PC-9 (cell line): Measurements from ENCODE around the gene ITIH5. TPM values are rescaled to one million over a fixed set of nuclear protein-coding genes. Genes with fewer than 3 reads are reported as not detected.

Experiments used
- BruUV-seq: library from RNA; stranded (reverse); fragments of 400-500 nt; replicated peaks from 2 replicates; lab custom pipeline; 2021; lab: Mats Ljungman, UMichigan
- CTCF ChIA-PET: fragments of 300-600 bp; sonication (Branson Sonifier 250); formaldehyde crosslinking; loops from one replicate; lab custom pipeline; 2022; ENCODE audit warnings: antibody characterized with exemption; lab: Charles Lee
- POLR2A ChIA-PET: fragments of 300-600 bp; sonication (Branson Sonifier 250); formaldehyde crosslinking; loops from one replicate; lab custom pipeline; 2022; ENCODE audit warnings: antibody characterized with exemption; ENCODE audit not compliant: unreplicated experiment; lab: Charles Lee
- DNase-seq, 2 experiments: peaks; one replicate each; pipeline versions ENCODE4 v3.0.0 to v3.0.0-alpha.2; 2015 to 2022; ENCODE audit warnings: mixed read lengths in 1 of 2
- H2AFZ ChIP-seq: fragments of 200-600 bp; sonication (generic); 2 replicates; pipeline ENCODE4 v1.8.1; 2017; ENCODE audit warnings: antibody characterized with exemption
- H3F3A ChIP-seq: fragments of 200-600 bp; sonication (generic); 2 replicates; pipeline ENCODE4 v1.8.1; 2017; ENCODE audit warnings: antibody characterized with exemption, mild to moderate bottlenecking, low read depth; ENCODE audit not compliant: insufficient read depth
- H3K27ac ChIP-seq: fragments of 200-600 bp; sonication (generic); 2 replicates; pipeline ENCODE4 v1.6.1; 2016; ENCODE audit warnings: mixed run types
- H3K27me3 ChIP-seq: fragments of 200-600 bp; sonication (generic); 2 replicates; pipeline ENCODE4 v1.6.1; 2016; ENCODE audit warnings: low read depth, mixed run types; ENCODE audit not compliant: insufficient read depth
- H3K36me3 ChIP-seq: fragments of 200-600 bp; sonication (generic); 2 replicates; pipeline ENCODE4 v1.6.1; 2016; ENCODE audit warnings: low read depth, mixed run types
- H3K4me1 ChIP-seq: fragments of 200-600 bp; sonication (generic); replicated peaks from 2 replicates; pipeline ENCODE4 v1.6.1; 2016; ENCODE audit warnings: mixed run types; ENCODE audit not compliant: insufficient read depth
- H3K4me2 ChIP-seq: fragments of 200-600 bp; sonication (generic); 2 replicates; pipeline ENCODE4 v1.6.1; 2017; ENCODE audit warnings: mixed run types
- H3K4me3 ChIP-seq: fragments of 200-600 bp; sonication (generic); 2 replicates; pipeline ENCODE4 v1.6.1; 2016; ENCODE audit warnings: mixed run types
- H3K79me2 ChIP-seq: fragments of 200-600 bp; sonication (generic); 2 replicates; pipeline ENCODE4 v1.6.1; 2017; ENCODE audit warnings: low read depth, mixed run types
- H3K9me2 ChIP-seq: fragments of 200-600 bp; sonication (generic); 2 replicates; pipeline ENCODE4 v1.8.1; 2017; ENCODE audit warnings: mild to moderate bottlenecking; ENCODE audit not compliant: insufficient read depth
- H3K9me3 ChIP-seq: fragments of 200-600 bp; sonication (generic); 2 replicates; pipeline ENCODE4 v1.8.1; 2016; ENCODE audit warnings: low read depth; ENCODE audit not compliant: insufficient read depth
- H4K20me1 ChIP-seq: fragments of 200-600 bp; sonication (generic); 2 replicates; pipeline ENCODE4 v1.8.1; 2017; ENCODE audit not compliant: insufficient read depth
- EZH2 ChIP-seq: fragments of 200-600 bp; sonication (generic); IDR thresholded peaks from 2 replicates; pipeline ENCODE4 v1.8.0; 2017; ENCODE audit warnings: antibody characterized with exemption, low read depth
- intact Hi-C: fragments of 100-400 bp; cut with micrococcal nuclease; formaldehyde crosslinking; loops from one replicate; pipeline ENCODE4 v1.10.0; 2022; ENCODE audit not compliant: unreplicated experiment
- total RNA-seq: library from RNA; stranded (reverse); gene quantifications from 2 replicates; pipeline ENCODE4 v1.2.3, GENCODE V29; 2021
- TF ChIP-seq, protein P1 (sequence below): fragments of 200-600 bp; sonication (generic); conservative IDR thresholded peaks from 2 replicates; pipeline ENCODE4 v1.6.1; 2017; ENCODE audit warnings: mixed run types, antibody characterized with exemption, mild to moderate bottlenecking, moderate library complexity

The ITIH5 gene
- total RNA-seq, 1 experiment from 2014 or later, result not detected

DNA sequence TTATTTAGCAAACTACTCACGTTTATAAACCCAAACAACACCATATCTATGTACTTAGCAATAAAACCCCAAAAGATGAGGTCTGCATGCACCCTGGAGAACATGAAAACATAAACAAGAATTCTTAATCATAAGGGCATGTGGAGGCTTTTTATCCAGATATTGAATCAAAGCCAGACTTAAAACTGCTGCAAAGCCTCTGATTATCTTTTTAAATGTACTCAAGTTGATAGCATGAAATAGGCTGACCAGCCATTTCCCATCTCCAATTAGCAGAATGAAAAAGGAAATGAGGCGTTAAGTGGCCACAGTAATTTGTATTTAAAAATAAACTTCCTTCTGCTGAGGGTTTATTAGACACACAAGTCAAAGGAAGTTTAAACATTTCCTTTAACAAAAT, 48.3 kb downstream of the ITIH5 start:
- Histone ChIP-seq H2AFZ (no peak overlapping the region), H3K27me3 (peaks cover 39% of the 10 kb centered on the region), H3K27ac (no peak overlapping the region), H3F3A (no peaks in the 10 kb centered on the region), H3K4me3 (no peak overlapping the region), H3K9me3 (no peaks in the 10 kb centered on the region), H3K79me2 (no peaks in the 10 kb centered on the region), H3K4me2 (no peak overlapping the region), H4K20me1 (no peaks in the 10 kb centered on the region), H3K9me2 (no peaks in the 10 kb centered on the region), H3K4me1 (no peaks in the 10 kb centered on the region), H3K36me3 (no peaks in the 10 kb centered on the region)
- no peak for TF ChIP-seq EZH2
- TF ChIP-seq, protein P1, sequence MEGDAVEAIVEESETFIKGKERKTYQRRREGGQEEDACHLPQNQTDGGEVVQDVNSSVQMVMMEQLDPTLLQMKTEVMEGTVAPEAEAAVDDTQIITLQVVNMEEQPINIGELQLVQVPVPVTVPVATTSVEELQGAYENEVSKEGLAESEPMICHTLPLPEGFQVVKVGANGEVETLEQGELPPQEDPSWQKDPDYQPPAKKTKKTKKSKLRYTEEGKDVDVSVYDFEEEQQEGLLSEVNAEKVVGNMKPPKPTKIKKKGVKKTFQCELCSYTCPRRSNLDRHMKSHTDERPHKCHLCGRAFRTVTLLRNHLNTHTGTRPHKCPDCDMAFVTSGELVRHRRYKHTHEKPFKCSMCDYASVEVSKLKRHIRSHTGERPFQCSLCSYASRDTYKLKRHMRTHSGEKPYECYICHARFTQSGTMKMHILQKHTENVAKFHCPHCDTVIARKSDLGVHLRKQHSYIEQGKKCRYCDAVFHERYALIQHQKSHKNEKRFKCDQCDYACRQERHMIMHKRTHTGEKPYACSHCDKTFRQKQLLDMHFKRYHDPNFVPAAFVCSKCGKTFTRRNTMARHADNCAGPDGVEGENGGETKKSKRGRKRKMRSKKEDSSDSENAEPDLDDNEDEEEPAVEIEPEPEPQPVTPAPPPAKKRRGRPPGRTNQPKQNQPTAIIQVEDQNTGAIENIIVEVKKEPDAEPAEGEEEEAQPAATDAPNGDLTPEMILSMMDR, result no peak
- DNase-seq, result no peak
- ChIA-PET POLR2A (no interaction called here), CTCF (no interaction called here)
- intact Hi-C loops, result no loop called here
- BruUV-seq, result no TSS peak

DNA sequence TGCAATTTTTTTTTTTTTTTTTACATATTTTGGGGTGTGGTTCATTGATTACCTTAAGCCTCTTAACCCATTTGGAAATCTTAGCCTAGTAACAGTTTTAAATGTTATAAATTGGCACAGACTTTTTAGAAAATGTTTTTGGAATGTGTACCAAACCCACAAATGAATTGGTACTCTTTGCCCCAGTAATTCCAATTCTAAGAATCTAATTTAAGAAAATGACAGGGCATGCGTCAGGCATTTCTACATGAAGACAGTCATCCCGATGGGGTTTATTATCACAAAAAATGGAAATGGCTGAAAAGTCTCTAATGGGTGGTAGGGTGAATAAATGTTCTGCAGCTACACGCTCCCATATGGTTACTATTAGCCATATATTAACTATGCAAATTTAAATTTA, 54.9 kb downstream of the ITIH5 start:
- ChIA-PET CTCF (interaction anchor here (0.6 kb wide), 1 partner anchor 87 kb away, joined by 5 read pairs; no protein-coding TSS in a partner anchor), POLR2A (no interaction called here)
- Histone ChIP-seq H3F3A (no peaks in the 10 kb centered on the region), H4K20me1 (no peaks in the 10 kb centered on the region), H3K27ac (no peak overlapping the region), H3K9me3 (no peaks in the 10 kb centered on the region), H3K36me3 (no peaks in the 10 kb centered on the region), H3K4me2 (no peak overlapping the region), H3K4me1 (no peaks in the 10 kb centered on the region), H3K27me3 (peaks cover 41% of the 10 kb centered on the region), H3K9me2 (no peaks in the 10 kb centered on the region), H3K79me2 (no peaks in the 10 kb centered on the region), H2AFZ (no peak overlapping the region), H3K4me3 (no peak overlapping the region)
- no peak for TF ChIP-seq EZH2
- TF ChIP-seq, protein P1, result no peak
- DNase-seq, result no peak
- intact Hi-C loops, result no loop called here
- no TSS peak for BruUV-seq

DNA sequence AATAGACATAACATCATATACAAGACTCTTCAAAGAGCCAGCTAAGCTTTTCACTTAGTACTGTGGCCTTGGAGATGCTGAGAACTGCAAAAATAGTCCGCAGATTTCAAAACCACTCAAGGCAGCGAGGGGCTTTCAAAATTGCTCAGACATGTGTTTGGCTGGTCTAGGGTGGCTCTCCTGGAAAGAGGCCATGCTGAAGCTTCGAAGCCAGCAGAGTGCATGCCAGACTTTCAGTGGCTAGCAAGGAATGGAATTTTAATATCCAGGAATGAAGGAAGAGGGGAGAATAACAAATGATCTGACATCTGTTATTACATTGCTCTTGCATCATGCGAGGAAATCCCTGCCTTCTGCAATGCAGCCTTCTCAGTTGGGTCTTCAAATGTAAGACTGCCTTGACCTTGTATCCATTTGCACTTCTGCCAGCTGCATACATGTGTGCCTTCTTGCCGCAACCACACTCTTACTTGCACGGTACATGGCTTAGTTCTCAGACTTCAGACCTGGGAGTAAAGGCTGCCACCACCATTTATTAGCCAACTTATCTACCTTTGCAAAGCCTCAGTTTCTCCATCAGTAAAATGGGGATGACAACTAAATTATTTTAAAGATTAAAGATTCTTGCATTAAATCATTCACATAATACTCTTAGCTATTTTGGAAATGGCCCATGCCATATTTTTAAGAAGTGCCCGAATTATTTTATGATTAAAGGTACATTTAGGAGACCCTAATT, 55.9 kb downstream of the ITIH5 start:
- H3K4me3 ChIP-seq, result no peak overlapping the region
- DNase-seq, result no peak
- no TSS peak for BruUV-seq
- H3K27ac ChIP-seq, result no peak overlapping the region
- H3F3A ChIP-seq, result no peaks in the 10 kb centered on the region
- H2AFZ ChIP-seq, result no peak overlapping the region
- H3K4me1 ChIP-seq, result no peaks in the 10 kb centered on the region
- POLR2A ChIA-PET, result no interaction called here
- TF ChIP-seq EZH2, result no peak
- TF ChIP-seq, protein P1, result no peak
- peaks cover 37% of the 10 kb centered on the region for H3K27me3 ChIP-seq
- no peak overlapping the region for H3K4me2 ChIP-seq
- H4K20me1 ChIP-seq, result no peaks in the 10 kb centered on the region
- H3K9me2 ChIP-seq, result no peaks in the 10 kb centered on the region
- CTCF ChIA-PET, result no interaction called here
- H3K36me3 ChIP-seq, result no peaks in the 10 kb centered on the region
- intact Hi-C loops, result no loop called here
- H3K79me2 ChIP-seq, result no peaks in the 10 kb centered on the region
- H3K9me3 ChIP-seq, result no peaks in the 10 kb centered on the region
